PC-3 (cell line): Measurements from ENCODE around the gene GABBR1. TPM values are rescaled to one million over a fixed set of nuclear protein-coding genes. Genes with fewer than 3 reads are reported as not detected.

Experiments used
- ATAC-seq: fragments of 200-7000 bp; cut with Tn5 transposase; 2 replicates; pipeline ENCODE4 v1.9.1; 2020; ENCODE audit warnings: mild to moderate bottlenecking, moderate library complexity
- BruUV-seq: library from RNA; stranded (reverse); fragments of 400-500 nt; replicated peaks from 2 replicates; lab custom pipeline; 2021; lab: Mats Ljungman, UMichigan
- CTCF ChIA-PET: fragments of 300-600 bp; sonication (Branson Sonifier 250); formaldehyde crosslinking; loops from one replicate; lab custom pipeline; 2022; ENCODE audit warnings: antibody characterized with exemption; lab: Charles Lee
- POLR2A ChIA-PET: fragments of 300-600 bp; sonication (Branson Sonifier 250); formaldehyde crosslinking; loops from one replicate; lab custom pipeline; 2022; ENCODE audit warnings: antibody characterized with exemption; ENCODE audit not compliant: unreplicated experiment; lab: Charles Lee
- DNase-seq: peaks from one replicate; pipeline ENCODE4 v3.0.0-alpha.2; 2015
- H2AFZ ChIP-seq: fragments of 300-600 bp; sonication (generic); 2 replicates; pipeline ENCODE4 v1.6.0; 2016; ENCODE audit warnings: antibody characterized with exemption, low read length
- H3F3A ChIP-seq: fragments of 300-600 bp; sonication (generic); one replicate; pipeline ENCODE4 v1.6.0; 2017; ENCODE audit warnings: antibody characterized with exemption, low read length, control low read depth, mild to moderate bottlenecking; ENCODE audit not compliant: unreplicated experiment
- H3K27ac ChIP-seq: fragments of 300-600 bp; sonication (generic); 2 replicates; pipeline ENCODE4 v1.5.1; 2016; ENCODE audit warnings: mild to moderate bottlenecking, low read length
- H3K27me3 ChIP-seq: fragments of 300-600 bp; sonication (generic); 2 replicates; pipeline ENCODE4 v1.6.1; 2016; ENCODE audit warnings: low read length, mixed read lengths
- H3K36me3 ChIP-seq: fragments of 300-600 bp; sonication (generic); 2 replicates; pipeline ENCODE4 v1.6.1; 2016; ENCODE audit warnings: low read depth, mixed run types, low read length, mixed read lengths
- H3K4me1 ChIP-seq: fragments of 300-600 bp; sonication (generic); 2 replicates; pipeline ENCODE4 v1.5.1; 2016; ENCODE audit warnings: low read length; ENCODE audit not compliant: insufficient read depth
- H3K4me2 ChIP-seq: fragments of 300-600 bp; sonication (generic); 2 replicates; pipeline ENCODE4 v1.6.0; 2016; ENCODE audit warnings: low read length
- H3K4me3 ChIP-seq: fragments of 300-600 bp; sonication (generic); 2 replicates; pipeline ENCODE4 v1.5.1; 2016; ENCODE audit warnings: mild to moderate bottlenecking, low read length, mixed read lengths
- H3K79me2 ChIP-seq: fragments of 300-600 bp; sonication (generic); 2 replicates; pipeline ENCODE4 v1.6.1; 2017; ENCODE audit warnings: low read length, mixed read lengths
- H3K9ac ChIP-seq: fragments of 300-600 bp; sonication (generic); 2 replicates; pipeline ENCODE4 v1.6.0; 2016; ENCODE audit warnings: mild to moderate bottlenecking, low read length
- H3K9me2 ChIP-seq: fragments of 300-600 bp; sonication (generic); replicated peaks from 2 replicates; pipeline ENCODE4 v1.6.1; 2016; ENCODE audit warnings: mixed run types, low read length, mixed read lengths
- H3K9me3 ChIP-seq: fragments of 300-600 bp; sonication (generic); 2 replicates; pipeline ENCODE4 v1.6.1; 2016; ENCODE audit warnings: low read length, mixed read lengths
- H4K20me1 ChIP-seq: fragments of 300-600 bp; sonication (generic); 2 replicates; pipeline ENCODE4 v1.6.1; 2016; ENCODE audit warnings: low read length, mixed read lengths
- EZH2 ChIP-seq: fragments of 300-600 bp; sonication (generic); IDR thresholded peaks from one replicate; pipeline ENCODE4 v1.6.1; 2017; ENCODE audit warnings: antibody characterized with exemption, mild to moderate bottlenecking, low read length; ENCODE audit not compliant: unreplicated experiment
- EZH2phosphoT487 ChIP-seq: fragments of 300-600 bp; sonication (generic); IDR thresholded peaks from 2 replicates; pipeline ENCODE4 v1.6.1; 2018; ENCODE audit warnings: mild to moderate bottlenecking, antibody characterized with exemption, low read length, borderline replicate concordance
- intact Hi-C: fragments of 100-400 bp; cut with micrococcal nuclease; formaldehyde crosslinking; loops from 2 replicates; pipeline ENCODE4 v1.9.0; 2023
- total RNA-seq: library from RNA; depleted of rRNA; stranded (reverse); fragments of >200 nt; gene quantifications from 2 replicates; pipeline ENCODE4 v1.2.3, GENCODE V29; 2014
- TF ChIP-seq, protein P1 (sequence below): fragments of 300-600 bp; sonication (generic); conservative IDR thresholded peaks from 2 replicates; pipeline ENCODE4 v1.5.1; 2017; ENCODE audit warnings: antibody characterized with exemption, low read depth, mild to moderate bottlenecking, low read length

GABBR1 gene
- total RNA-seq, 1 experiment from 2014 or later = 5.5 TPM

DNA sequence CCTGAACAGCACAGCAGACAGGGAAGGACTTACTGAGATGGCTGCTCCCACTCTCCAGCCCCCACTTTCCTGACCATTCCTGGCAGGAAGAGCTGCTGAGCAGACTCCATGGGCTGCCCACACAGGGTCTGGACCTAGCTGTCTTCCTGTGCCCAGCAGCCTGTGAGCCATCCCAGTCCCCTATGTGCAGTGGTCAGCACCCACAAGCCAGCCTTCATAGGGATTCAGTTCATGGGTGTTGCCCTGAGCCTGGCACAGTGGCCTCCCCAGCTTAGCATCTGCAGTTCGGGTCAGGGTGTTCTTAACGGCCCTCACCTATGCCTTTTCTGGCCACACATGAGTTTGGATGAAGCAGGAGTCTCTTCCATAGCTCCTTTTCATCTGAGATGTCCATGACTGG lies 105.4 kb downstream of the GABBR1 start:
- intact Hi-C loops = no loop called here
- no peaks in the 10 kb centered on the region for H4K20me1 ChIP-seq
- H3K79me2 ChIP-seq = no peaks in the 10 kb centered on the region
- CTCF ChIA-PET = no interaction called here
- no peak overlapping the region for H3K4me3 ChIP-seq
- no peak overlapping the region for H2AFZ ChIP-seq
- TF ChIP-seq EZH2phosphoT487 (no peak), EZH2 (no peak)
- TF ChIP-seq, protein P1, sequence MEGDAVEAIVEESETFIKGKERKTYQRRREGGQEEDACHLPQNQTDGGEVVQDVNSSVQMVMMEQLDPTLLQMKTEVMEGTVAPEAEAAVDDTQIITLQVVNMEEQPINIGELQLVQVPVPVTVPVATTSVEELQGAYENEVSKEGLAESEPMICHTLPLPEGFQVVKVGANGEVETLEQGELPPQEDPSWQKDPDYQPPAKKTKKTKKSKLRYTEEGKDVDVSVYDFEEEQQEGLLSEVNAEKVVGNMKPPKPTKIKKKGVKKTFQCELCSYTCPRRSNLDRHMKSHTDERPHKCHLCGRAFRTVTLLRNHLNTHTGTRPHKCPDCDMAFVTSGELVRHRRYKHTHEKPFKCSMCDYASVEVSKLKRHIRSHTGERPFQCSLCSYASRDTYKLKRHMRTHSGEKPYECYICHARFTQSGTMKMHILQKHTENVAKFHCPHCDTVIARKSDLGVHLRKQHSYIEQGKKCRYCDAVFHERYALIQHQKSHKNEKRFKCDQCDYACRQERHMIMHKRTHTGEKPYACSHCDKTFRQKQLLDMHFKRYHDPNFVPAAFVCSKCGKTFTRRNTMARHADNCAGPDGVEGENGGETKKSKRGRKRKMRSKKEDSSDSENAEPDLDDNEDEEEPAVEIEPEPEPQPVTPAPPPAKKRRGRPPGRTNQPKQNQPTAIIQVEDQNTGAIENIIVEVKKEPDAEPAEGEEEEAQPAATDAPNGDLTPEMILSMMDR = no peak
- DNase-seq (no peak), ATAC-seq (no peak)
- BruUV-seq = no TSS peak
- H3K9ac ChIP-seq = no peak overlapping the region
- no peak overlapping the region for H3K4me2 ChIP-seq
- H3F3A ChIP-seq = no peaks in the 10 kb centered on the region
- H3K36me3 ChIP-seq = no peaks in the 10 kb centered on the region
- no peak overlapping the region for H3K27ac ChIP-seq
- H3K4me1 ChIP-seq = no peaks in the 10 kb centered on the region
- H3K27me3 ChIP-seq = peaks cover 26% of the 10 kb centered on the region
- no peaks in the 10 kb centered on the region for H3K9me2 ChIP-seq
- POLR2A ChIA-PET = no interaction called here
- 0 out of 2 replicates have a peak, but pooled peaks cover 4% of the 10 kb centered on the region for H3K9me3 ChIP-seq

DNA sequence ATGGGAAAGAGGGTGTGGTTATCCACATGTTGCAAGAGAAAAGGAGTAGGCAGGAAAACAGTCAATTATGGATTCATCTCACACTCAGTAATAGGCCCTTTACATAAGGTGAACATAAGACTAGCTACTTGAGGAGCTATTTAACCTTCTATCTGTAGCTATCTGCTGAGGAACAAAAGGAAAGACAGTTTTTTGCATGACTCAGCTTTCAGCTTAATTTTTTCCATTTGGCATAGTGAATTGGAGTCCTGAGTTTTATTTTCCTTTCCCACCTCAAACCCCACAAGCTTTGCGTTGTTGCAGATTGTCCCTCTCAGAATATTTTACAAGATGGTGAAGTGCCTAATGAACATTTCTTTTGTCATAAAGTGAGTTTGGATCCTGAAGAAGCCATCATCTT lies 105.9 kb downstream of the GABBR1 start:
- H3K27me3 ChIP-seq = peaks cover 28% of the 10 kb centered on the region
- TF ChIP-seq, protein P1 = no peak
- no peak for TF ChIP-seq EZH2phosphoT487
- no peak for TF ChIP-seq EZH2
- H3K36me3 ChIP-seq = no peaks in the 10 kb centered on the region
- BruUV-seq = no TSS peak
- H3K9me3 ChIP-seq = 0 out of 2 replicates have a peak, but pooled peaks cover 8% of the 10 kb centered on the region
- no peak overlapping the region for H3K4me2 ChIP-seq
- no peak overlapping the region for H2AFZ ChIP-seq
- H3K9me2 ChIP-seq = no peaks in the 10 kb centered on the region
- H3K9ac ChIP-seq = no peak overlapping the region
- H4K20me1 ChIP-seq = no peaks in the 10 kb centered on the region
- no peak for DNase-seq
- no peaks in the 10 kb centered on the region for H3K79me2 ChIP-seq
- ChIA-PET POLR2A (no interaction called here), CTCF (no interaction called here)
- H3F3A ChIP-seq = no peaks in the 10 kb centered on the region
- H3K4me1 ChIP-seq = no peaks in the 10 kb centered on the region
- no peak overlapping the region for H3K27ac ChIP-seq
- H3K4me3 ChIP-seq = no peak overlapping the region
- intact Hi-C loops = no loop called here
- ATAC-seq = no peak

DNA sequence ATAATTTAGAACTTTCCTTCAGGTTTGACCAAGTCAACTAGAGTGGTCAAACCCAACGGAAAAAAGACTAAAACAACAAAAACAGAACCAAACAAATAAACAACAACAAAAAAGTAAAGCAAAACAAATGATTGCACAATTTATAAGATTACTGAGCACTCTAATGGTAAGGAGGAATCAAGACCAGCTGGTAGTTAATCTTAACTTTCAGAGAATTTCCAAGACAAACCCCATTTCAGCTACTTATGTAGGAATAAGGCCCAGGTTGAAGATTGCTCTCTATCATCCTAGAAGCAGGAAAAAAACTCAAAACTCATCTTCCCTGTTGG lies 107.7 kb downstream of the GABBR1 start:
- ChIA-PET CTCF (no interaction called here), POLR2A (no interaction called here)
- no peaks in the 10 kb centered on the region for H3K4me1 ChIP-seq
- peaks cover 28% of the 10 kb centered on the region for H3K27me3 ChIP-seq
- no peak overlapping the region for H3K9ac ChIP-seq
- BruUV-seq = no TSS peak
- H3K27ac ChIP-seq = no peak overlapping the region
- 0 out of 2 replicates have a peak, but pooled peaks cover 10% of the 10 kb centered on the region for H3K9me3 ChIP-seq
- TF ChIP-seq, protein P1 = no peak
- TF ChIP-seq EZH2 = no peak
- H3K79me2 ChIP-seq = no peaks in the 10 kb centered on the region
- no peaks in the 10 kb centered on the region for H3K36me3 ChIP-seq
- no peaks in the 10 kb centered on the region for H3K9me2 ChIP-seq
- no peak for DNase-seq
- no peak overlapping the region for H3K4me2 ChIP-seq
- H3F3A ChIP-seq = no peaks in the 10 kb centered on the region
- H2AFZ ChIP-seq = no peak overlapping the region
- intact Hi-C loops = no loop called here
- no peak for ATAC-seq
- H3K4me3 ChIP-seq = no peak overlapping the region
- H4K20me1 ChIP-seq = no peaks in the 10 kb centered on the region
